Keratinocyte (primary cell): ENCODE measurements around the gene F11.

Experiments
- CTCF ChIP-seq, 3 experiments: IDR thresholded peaks in 1 of 3; conservative IDR thresholded peaks in 1 of 3; optimal IDR thresholded peaks in 1 of 3; 2 replicates in 2 of 3; 3 replicates in 1 of 3; pipeline versions ENCODE3 to v1.5.1; 2011; ENCODE audit warnings: low read length in 3 of 3, mild to moderate bottlenecking in 3 of 3, moderate library complexity in 2 of 3, control low read depth in 1 of 3, inconsistent platforms in 1 of 3; ENCODE audit not compliant: insufficient read depth in 2 of 3; ENCODE audit errors: extremely low read depth in 1 of 3
- EZH2 ChIP-seq: IDR thresholded peaks from one replicate; pipeline ENCODE4 v1.6.1; 2012; ENCODE audit warnings: inconsistent platforms, mild to moderate bottlenecking, low read length, moderate library complexity

DNA sequence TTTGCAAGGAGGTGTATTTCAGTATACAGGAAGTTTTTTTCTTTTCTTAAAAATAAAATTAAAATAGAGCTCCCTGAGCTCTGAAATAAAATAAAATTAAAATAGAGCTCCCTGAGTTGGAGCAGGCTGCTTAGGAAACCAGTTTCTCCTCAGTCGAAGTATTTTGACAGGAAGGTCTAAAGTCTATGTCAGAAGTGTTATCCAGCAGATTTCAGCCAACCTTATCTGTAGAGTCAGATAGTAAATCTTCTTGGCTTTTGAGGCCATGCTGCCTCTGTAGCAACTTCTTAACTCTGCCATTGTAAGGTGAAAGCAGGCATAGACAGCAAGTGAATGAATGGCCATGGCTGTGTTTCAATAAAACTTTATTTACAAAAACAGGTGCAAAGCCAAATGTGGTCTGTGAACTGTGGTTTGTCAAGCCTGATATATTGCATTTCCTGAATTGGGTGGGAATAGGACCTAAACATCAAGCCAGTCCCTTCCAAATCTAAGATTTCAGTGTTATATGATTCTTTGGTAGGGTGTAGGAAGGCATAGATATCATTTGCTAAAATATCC lies 48.2 kb upstream of the F11 start:
- TF ChIP-seq CTCF (optimal IDR thresholded peaks at IDR 0.05 in 1 of 3, IDR thresholded peaks at IDR 0.05 in 1 of 3, conservative IDR thresholded peaks at IDR 0.05 in 1 of 3; ENCODE audit: extremely low read depth in 1 of 3, insufficient read depth in 2 of 3, low read length in 3 of 3) (no peak), EZH2 (no peak)
